ENCODE data around the gene ICE2. TPM values are rescaled to one million over a fixed set of nuclear protein-coding genes. Genes with fewer than 3 reads are reported as not detected.

Gene ICE2
- total RNA-seq, 4 donors from 2014 or later: 14.6 to 34.9 (median 23.8) TPM

- ATAC-seq: no peak
- TF ChIP-seq POLR2A (IDR thresholded peaks at IDR 0.05) (no peak), POLR2AphosphoS5 (IDR thresholded peaks at IDR 0.05) (no peak), EP300 (IDR thresholded peaks at IDR 0.05) (no peak)
- 22 to 70% methylated on average over 1 of the region's 1 CpG for WGBS, 2 donors (ENCODE audit: low coverage in 1 of 2)
- no peak overlapping the region for H3K27ac ChIP-seq
- H3K27me3 ChIP-seq: no peaks in the 10 kb centered on the region
- no peak overlapping the region for H3K4me3 ChIP-seq
- H3K4me1 ChIP-seq: peaks cover 0 to 16% (median 2%) of the 10 kb centered on the region in 3 donors
- no peaks in the 10 kb centered on the region for H3K9me3 ChIP-seq
- H3K36me3 ChIP-seq: peaks cover 0 to 11% of the 10 kb centered on the region in 2 donors
These were observed 57.4 kb downstream of the ICE2 start for GRCh38 chr15:60421544-60421943.

- 38 to 81% methylated on average over 2 of the region's 2 CpGs for WGBS, 2 donors (ENCODE audit: low coverage in 1 of 2)
- Histone ChIP-seq H3K27me3 (no peaks in the 10 kb centered on the region), H3K36me3 (peaks cover 0 to 11% of the 10 kb centered on the region in 2 donors), H3K27ac (no peak overlapping the region), H3K4me1 (peaks cover 0 to 11% (median 2%) of the 10 kb centered on the region in 3 donors), H3K4me3 (no peak overlapping the region), H3K9me3 (no peaks in the 10 kb centered on the region)
- ATAC-seq: no peak
- TF ChIP-seq EP300 (IDR thresholded peaks at IDR 0.05) (no peak), POLR2A (IDR thresholded peaks at IDR 0.05) (no peak), CTCF (IDR thresholded peaks at IDR 0.05) (no peak), POLR2AphosphoS5 (IDR thresholded peaks at IDR 0.05) (no peak)
These were observed 58.7 kb downstream of the ICE2 start for GRCh38 chr15:60420203-60420716.

- TF ChIP-seq POLR2AphosphoS5 (IDR thresholded peaks at IDR 0.05) (no peak), EP300 (IDR thresholded peaks at IDR 0.05) (no peak), POLR2A (IDR thresholded peaks at IDR 0.05) (no peak), CTCF (IDR thresholded peaks at IDR 0.05) (no peak)
- WGBS, 2 donors (ENCODE audit: low coverage in 1 of 2): 61 to 79% methylated on average over 2 of the region's 2 CpGs
- Histone ChIP-seq H3K27ac (no peak overlapping the region), H3K9me3 (no peaks in the 10 kb centered on the region), H3K36me3 (peaks cover 0 to 11% of the 10 kb centered on the region in 2 donors), H3K4me3 (no peak overlapping the region), H3K4me1 (peaks cover 0 to 11% (median 2%) of the 10 kb centered on the region in 3 donors), H3K27me3 (no peaks in the 10 kb centered on the region)
- ATAC-seq: no peak
These were observed 59.2 kb downstream of the ICE2 start for GRCh38 chr15:60419753-60420152.

- H3K36me3 ChIP-seq: peaks cover 0 to 11% of the 10 kb centered on the region in 2 donors
- 81 to 96% methylated on average over 3 of the region's 3 CpGs for WGBS, 2 donors (ENCODE audit: low coverage in 1 of 2)
- no peak overlapping the region for H3K27ac ChIP-seq
- TF ChIP-seq CTCF (IDR thresholded peaks at IDR 0.05) (no peak), POLR2AphosphoS5 (IDR thresholded peaks at IDR 0.05) (no peak), POLR2A (IDR thresholded peaks at IDR 0.05) (no peak), EP300 (IDR thresholded peaks at IDR 0.05) (no peak)
- no peak overlapping the region for H3K4me3 ChIP-seq
- peaks cover 0 to 14% (median 12%) of the 10 kb centered on the region in 3 donors for H3K4me1 ChIP-seq
- no peaks in the 10 kb centered on the region for H3K27me3 ChIP-seq
- no peak for ATAC-seq
- H3K9me3 ChIP-seq: no peaks in the 10 kb centered on the region
These were observed 60.8 kb downstream of the ICE2 start for GRCh38 chr15:60418096-60418495.

GRCh38 chr15:60417112-60417511 lies 61.8 kb downstream of the ICE2 start:
- no peaks in the 10 kb centered on the region for H3K27me3 ChIP-seq
- H3K36me3 ChIP-seq: peaks cover 0 to 3% of the 10 kb centered on the region in 2 donors
- no peak overlapping the region for H3K4me3 ChIP-seq
- no peak overlapping the region for H3K27ac ChIP-seq
- no peaks in the 10 kb centered on the region for H3K9me3 ChIP-seq
- TF ChIP-seq CTCF (IDR thresholded peaks at IDR 0.05): no peak
- TF ChIP-seq EP300 (IDR thresholded peaks at IDR 0.05): no peak
- TF ChIP-seq POLR2AphosphoS5 (IDR thresholded peaks at IDR 0.05): no peak
- no peak for TF ChIP-seq POLR2A (IDR thresholded peaks at IDR 0.05)
- 91 to 100% methylated on average over 4 of the region's 4 CpGs for whole genome bisulfite sequencing, 2 donors (ENCODE audit: low coverage in 1 of 2)
- no peak for ATAC-seq
- peaks cover 0 to 19% (median 14%) of the 10 kb centered on the region in 3 donors for H3K4me1 ChIP-seq
